ENCODE data around the gene JAM2. TPM values are rescaled to one million over a fixed set of nuclear protein-coding genes. Genes with fewer than 3 reads are reported as not detected.
"Not testable (repeated sequence)": the region's sequence is repeated elsewhere in the genome, so short reads cannot be mapped to it uniquely, and the experiment has no call there.

The JAM2 gene
- total RNA-seq, 1 donor from 2014 or later: 6.1 TPM

DNA sequence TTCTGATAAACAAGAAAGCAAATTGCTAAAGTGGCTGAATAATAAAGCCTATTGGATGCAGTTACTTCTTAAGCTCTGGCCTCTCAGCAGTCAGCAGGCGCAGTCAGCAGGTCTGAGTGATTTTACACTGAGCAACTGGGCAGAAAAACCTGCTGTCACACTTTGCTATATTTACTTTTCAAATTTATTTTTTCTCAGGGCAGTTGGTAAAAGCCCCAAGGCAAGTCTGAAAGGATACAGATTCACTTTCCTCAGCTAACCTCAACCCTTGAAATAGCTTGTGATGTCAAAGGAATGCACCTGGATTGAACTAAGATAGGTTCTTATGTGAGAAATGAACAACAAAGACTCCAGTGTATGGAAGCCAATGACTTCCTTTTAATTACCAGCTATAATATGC is 61.7 kb downstream of the JAM2 start:
- no peaks in the 10 kb centered on the region for H3K27me3 Mint-ChIP-seq (ENCODE audit: unreplicated experiment)
- no peak overlapping the region for H3K4me3 Mint-ChIP-seq (ENCODE audit: unreplicated experiment)
- H3K9me3 Mint-ChIP-seq (ENCODE audit: unreplicated experiment): no peaks in the 10 kb centered on the region
- DNase-seq (ENCODE audit: extremely low spot score, unreplicated experiment): no peak
- H3K36me3 Mint-ChIP-seq (ENCODE audit: unreplicated experiment): no peaks in the 10 kb centered on the region
- peaks cover 4% of the 10 kb centered on the region for H3K4me1 Mint-ChIP-seq (ENCODE audit: unreplicated experiment)
- no peak overlapping the region for H3K27ac Mint-ChIP-seq (ENCODE audit: unreplicated experiment)
- no peak for TF ChIP-seq CTCF (IDR thresholded peaks at IDR 0.05)

DNA sequence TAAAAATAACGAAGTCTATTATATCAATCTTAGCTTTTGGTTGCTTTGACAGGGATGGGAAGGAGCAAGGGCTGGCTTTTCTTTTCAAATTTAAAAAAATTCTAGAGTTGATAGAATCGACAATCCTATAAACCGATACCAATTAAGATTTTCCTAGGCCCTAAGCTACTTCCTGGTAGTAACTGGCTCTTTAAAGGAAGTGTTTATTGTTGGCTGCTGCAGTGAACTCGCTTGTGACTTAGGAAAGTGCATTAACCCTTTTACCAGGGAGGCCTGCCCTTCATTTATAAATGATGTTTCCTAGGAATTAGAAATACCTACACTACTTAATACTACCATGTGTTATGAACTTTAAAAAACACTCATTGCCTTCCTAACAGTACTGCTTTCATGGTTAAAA is 62.5 kb downstream of the JAM2 start:
- Mint-ChIP-seq H3K36me3 (ENCODE audit: unreplicated experiment) (no peaks in the 10 kb centered on the region), H3K9me3 (ENCODE audit: unreplicated experiment) (no peaks in the 10 kb centered on the region), H3K27ac (ENCODE audit: unreplicated experiment) (no peak overlapping the region), H3K4me3 (ENCODE audit: unreplicated experiment) (no peak overlapping the region), H3K27me3 (ENCODE audit: unreplicated experiment) (no peaks in the 10 kb centered on the region), H3K4me1 (ENCODE audit: unreplicated experiment) (peaks cover 4% of the 10 kb centered on the region)
- no peak for TF ChIP-seq CTCF (IDR thresholded peaks at IDR 0.05)
- DNase-seq (ENCODE audit: extremely low spot score, unreplicated experiment): no peak

DNA sequence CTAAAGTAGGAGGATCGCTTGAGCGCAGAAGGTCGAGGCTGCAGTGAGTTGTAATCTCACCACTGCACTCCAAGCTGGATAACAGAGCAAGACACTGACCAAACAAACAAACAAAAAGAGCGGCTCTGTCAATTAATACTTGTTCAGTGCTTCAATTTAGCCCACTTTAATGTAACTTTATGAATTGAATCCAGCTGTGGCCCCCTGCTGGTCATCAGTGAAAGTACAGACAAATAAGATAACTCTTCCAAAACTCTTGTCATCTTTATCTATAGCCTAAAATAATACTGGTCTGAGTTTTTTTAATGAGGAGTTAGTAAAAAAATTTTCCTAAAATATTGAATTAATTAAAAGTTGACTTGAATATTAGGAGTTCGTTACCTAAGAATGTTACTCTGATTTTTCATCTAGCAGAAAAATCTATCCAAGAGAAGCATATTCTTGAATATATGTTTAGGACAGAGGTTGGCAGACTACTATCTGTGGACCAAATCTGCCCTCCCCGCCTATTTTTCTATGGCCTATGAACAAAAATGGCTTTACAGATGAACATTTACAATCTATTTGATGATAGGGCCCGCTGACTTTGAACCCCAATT is 69.5 kb downstream of the JAM2 start:
- DNase-seq (ENCODE audit: extremely low spot score, unreplicated experiment): no peak
- H3K27me3 Mint-ChIP-seq (ENCODE audit: unreplicated experiment): no peaks in the 10 kb centered on the region
- H3K27ac Mint-ChIP-seq (ENCODE audit: unreplicated experiment): no peak overlapping the region
- TF ChIP-seq CTCF (IDR thresholded peaks at IDR 0.05): peak; percentile 82
- no peaks in the 10 kb centered on the region for H3K4me1 Mint-ChIP-seq (ENCODE audit: unreplicated experiment)
- no peak overlapping the region for H3K4me3 Mint-ChIP-seq (ENCODE audit: unreplicated experiment)
- no peaks in the 10 kb centered on the region for H3K36me3 Mint-ChIP-seq (ENCODE audit: unreplicated experiment)
- no peaks in the 10 kb centered on the region for H3K9me3 Mint-ChIP-seq (ENCODE audit: unreplicated experiment)

DNA sequence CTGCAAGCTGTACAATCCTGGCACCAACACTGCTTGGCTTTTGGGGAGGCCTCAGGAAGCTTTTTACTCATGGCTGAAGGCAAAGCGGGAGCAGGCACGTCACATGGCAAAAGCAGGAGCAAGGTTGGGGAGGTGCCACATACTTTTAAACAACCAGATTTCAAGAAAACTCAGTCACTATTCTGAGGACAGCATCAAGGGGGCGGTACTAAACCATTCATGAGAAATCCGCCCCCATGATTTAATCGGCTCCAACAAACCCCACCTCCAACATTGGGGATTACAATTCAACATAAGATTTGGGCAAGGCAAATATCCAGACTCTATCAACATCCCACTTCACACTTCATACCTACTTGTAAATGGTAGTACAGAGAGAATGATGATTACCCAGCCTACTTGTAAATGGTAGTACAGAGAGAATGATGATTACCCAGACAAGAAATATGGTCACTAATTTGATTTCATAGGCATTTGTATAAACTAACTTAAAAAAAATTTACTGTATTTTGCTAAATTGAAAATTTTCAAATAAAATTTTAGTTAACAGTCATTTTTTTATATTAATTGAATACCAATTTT is 70.7 kb downstream of the JAM2 start:
- Mint-ChIP-seq H3K27ac (ENCODE audit: unreplicated experiment) (no peak overlapping the region), H3K27me3 (ENCODE audit: unreplicated experiment) (no peaks in the 10 kb centered on the region), H3K4me3 (ENCODE audit: unreplicated experiment) (no peak overlapping the region), H3K9me3 (ENCODE audit: unreplicated experiment) (no peaks in the 10 kb centered on the region), H3K4me1 (ENCODE audit: unreplicated experiment) (no peaks in the 10 kb centered on the region), H3K36me3 (ENCODE audit: unreplicated experiment) (no peaks in the 10 kb centered on the region)
- TF ChIP-seq CTCF (IDR thresholded peaks at IDR 0.05): no peak
- DNase-seq (ENCODE audit: extremely low spot score, unreplicated experiment): no peak

GRCh38 chr21:25710550-25710949 is 71.5 kb downstream of the JAM2 start:
- no peak for DNase-seq (ENCODE audit: extremely low spot score, unreplicated experiment)
- Mint-ChIP-seq H3K36me3 (ENCODE audit: unreplicated experiment) (no peaks in the 10 kb centered on the region), H3K4me3 (ENCODE audit: unreplicated experiment) (no peak overlapping the region), H3K27me3 (ENCODE audit: unreplicated experiment) (no peaks in the 10 kb centered on the region), H3K27ac (ENCODE audit: unreplicated experiment) (no peak overlapping the region), H3K4me1 (ENCODE audit: unreplicated experiment) (no peaks in the 10 kb centered on the region), H3K9me3 (ENCODE audit: unreplicated experiment) (no peaks in the 10 kb centered on the region)
- TF ChIP-seq CTCF (IDR thresholded peaks at IDR 0.05): no peak

GRCh38 chr21:25714066-25714465 is 75.0 kb downstream of the JAM2 start:
- not testable (repeated sequence) for DNase-seq (ENCODE audit: extremely low spot score, unreplicated experiment); H3K4me3 Mint-ChIP-seq (ENCODE audit: unreplicated experiment); H3K36me3 Mint-ChIP-seq (ENCODE audit: unreplicated experiment); H3K9me3 Mint-ChIP-seq (ENCODE audit: unreplicated experiment); H3K27ac Mint-ChIP-seq (ENCODE audit: unreplicated experiment); H3K27me3 Mint-ChIP-seq (ENCODE audit: unreplicated experiment); H3K4me1 Mint-ChIP-seq (ENCODE audit: unreplicated experiment)
